NOMO-1 treated with dmso at 0.1 percent for 144 hours (cell line): ENCODE results near the gene BTC.
"Not testable (repeated sequence)": the region's sequence is repeated elsewhere in the genome, so short reads cannot be mapped to it uniquely, and the experiment has no call there.

ENCODE experiments used
- DNase-seq: peaks from one replicate; lab custom pipeline; 2025; ENCODE audit not compliant: unreplicated experiment; lab: John Stamatoyannopoulos, UW

Gene BTC

GRCh38 chr4:74758551-74759145 lies 35.7 kb downstream of the BTC start:
- DNase-seq: no peak

- no peak for DNase-seq
Observed at GRCh38 chr4:74757136-74757535, 37.2 kb downstream of the BTC start.

GRCh38 chr4:74755486-74755885 lies 38.8 kb downstream of the BTC start:
- no peak for DNase-seq

- DNase-seq: no peak
Observed at GRCh38 chr4:74754218-74754617, 40.1 kb downstream of the BTC start.

GRCh38 chr4:74752798-74753197 lies 41.5 kb downstream of the BTC start:
- no peak for DNase-seq

GRCh38 chr4:74751856-74752255 lies 42.5 kb downstream of the BTC start:
- no peak for DNase-seq

GRCh38 chr4:74751247-74751646 lies 43.1 kb downstream of the BTC start:
- no peak for DNase-seq

- no peak for DNase-seq
Observed at GRCh38 chr4:74742185-74742584, 52.1 kb downstream of the BTC start.

- no peak for DNase-seq
Observed at GRCh38 chr4:74738464-74739143, 55.7 kb downstream of the BTC start.

- no peak for DNase-seq
Observed at GRCh38 chr4:74734995-74735394, 59.3 kb downstream of the BTC start.

GRCh38 chr4:74733756-74734155 lies 60.6 kb downstream of the BTC start:
- no peak for DNase-seq

- DNase-seq: no peak
Observed at GRCh38 chr4:74724979-74725378, 69.3 kb downstream of the BTC start.

- DNase-seq: no peak
Observed at GRCh38 chr4:74716436-74716765, 77.9 kb downstream of the BTC start.

- DNase-seq: no peak
Observed at GRCh38 chr4:74715706-74716435, 78.5 kb downstream of the BTC start.

- no peak for DNase-seq
Observed at GRCh38 chr4:74714611-74715130, 79.7 kb downstream of the BTC start.

GRCh38 chr4:74708135-74708534 lies 86.2 kb downstream of the BTC start:
- DNase-seq: not testable (repeated sequence)
